Measurements from ENCODE around the gene STARD5. TPM values are rescaled to one million over a fixed set of nuclear protein-coding genes. Genes with fewer than 3 reads are reported as not detected.

The STARD5 gene
- total RNA-seq, 1 experiment from 2014 or later = 0.40 TPM

GRCh38 chr15:81261172-81261811 is 62.6 kb downstream of the STARD5 start:
- DNase-seq (ENCODE audit: extremely low read depth, low read depth) = no peak

GRCh38 chr15:81259760-81260298 is 64.1 kb downstream of the STARD5 start:
- DNase-seq (ENCODE audit: extremely low read depth, low read depth) = no peak

Other genes starting within 250 kb of the STARD5 start
- not detected in 2 replicates for gene CFAP161, start 189.9 kb downstream of the STARD5 start, total RNA-seq (2014; rRNA removed; shearing (Covaris generic))
- not detected in 2 replicates for gene IL16, start 127.3 kb downstream of the STARD5 start, total RNA-seq (2014; rRNA removed; shearing (Covaris generic))
- gene TMC3, start 50.1 kb upstream of the STARD5 start, total RNA-seq (2014; rRNA removed; shearing (Covaris generic)) = 0.02 TPM in 1 of 2 replicates, not detected in the other